Naive thymus-derived CD4-positive, alpha-beta T cell (primary cell): ENCODE data around the gene DNASE1L2. TPM values are rescaled to one million over a fixed set of nuclear protein-coding genes. Genes with fewer than 3 reads are reported as not detected.
A peak's percentile ranks its signal among the peaks of the same experiment; 100 is the strongest.

Experiments
- ATAC-seq: fragments of 150-1000 bp; cut with Tn5 transposase; 2 replicates; pipeline ENCODE4 v1.10.0; 2021; ENCODE audit warnings: mild to moderate bottlenecking, moderate library complexity
- CTCF ChIA-PET: fragments of 350-600 bp; sonication (Branson Sonifier 250); formaldehyde crosslinking; loops from one replicate; lab custom pipeline; 2021; ENCODE audit warnings: antibody characterized with exemption; lab: Charles Lee
- POLR2A ChIA-PET: fragments of 350-600 bp; sonication (Branson Sonifier 250); formaldehyde crosslinking; loops from one replicate; lab custom pipeline; 2021; ENCODE audit warnings: antibody characterized with exemption, inconsistent platforms; lab: Charles Lee
- DNase-seq, 9 donors: peaks; one replicate each; pipeline versions ENCODE4 v3.0.0 to v3.0.0-alpha.2; 2020 to 2022; ENCODE audit warnings: mixed read lengths in 1 of 9
- H3K27ac ChIP-seq: one replicate; pipeline ENCODE4 v1.7.0; 2013; ENCODE audit warnings: mild to moderate bottlenecking, low read depth, low read length, moderate library complexity
- H3K27me3 ChIP-seq, 2 donors: one replicate each; pipeline ENCODE4 v1.7.0; 2013; ENCODE audit warnings: low read length in 2 of 2, mild to moderate bottlenecking in 2 of 2, moderate library complexity in 2 of 2; ENCODE audit not compliant: control insufficient read depth in 2 of 2, insufficient read depth in 2 of 2
- H3K36me3 ChIP-seq, 3 experiments: 1 replicate in 2 of 3; 2 replicates in 1 of 3; pipeline ENCODE4 v1.7.0; 2013; ENCODE audit warnings: low read length in 3 of 3, mild to moderate bottlenecking in 3 of 3, moderate library complexity in 1 of 3; ENCODE audit not compliant: insufficient read depth in 3 of 3, control insufficient read depth in 2 of 3
- H3K4me1 ChIP-seq, 2 donors: one replicate each; pipeline ENCODE4 v1.7.0; 2013; ENCODE audit warnings: low read length in 2 of 2, mild to moderate bottlenecking in 2 of 2, moderate library complexity in 1 of 2; ENCODE audit not compliant: control insufficient read depth in 2 of 2, insufficient read depth in 2 of 2
- H3K4me3 ChIP-seq: 2 replicates; pipeline ENCODE4 v1.7.0; 2013; ENCODE audit warnings: mild to moderate bottlenecking, low read length
- H3K9me3 ChIP-seq, 3 experiments: 1 replicate in 2 of 3; 2 replicates in 1 of 3; pipeline ENCODE4 v1.7.0; 2013; ENCODE audit warnings: low read length in 3 of 3; ENCODE audit not compliant: control insufficient read depth in 2 of 3
- H3K27ac Mint-ChIP-seq, 9 donors: one replicate each; pipeline ENCODE4 v1.8.0; 2020 to 2022; ENCODE audit warnings: mixed read lengths in 9 of 9, mild to moderate bottlenecking in 8 of 9, moderate library complexity in 5 of 9, inconsistent platforms in 2 of 9
- H3K27me3 Mint-ChIP-seq, 5 donors: one replicate each; pipeline ENCODE4 v1.8.0; 2021 to 2022; ENCODE audit warnings: mixed read lengths in 5 of 5, mild to moderate bottlenecking in 1 of 5
- H3K36me3 Mint-ChIP-seq, 5 donors: one replicate each; pipeline ENCODE4 v1.8.0; 2020 to 2022; ENCODE audit warnings: mixed read lengths in 5 of 5, mild to moderate bottlenecking in 3 of 5, inconsistent platforms in 1 of 5
- H3K4me1 Mint-ChIP-seq, 7 donors: one replicate each; pipeline ENCODE4 v1.8.0; 2020 to 2022; ENCODE audit warnings: mixed read lengths in 7 of 7, mild to moderate bottlenecking in 3 of 7, inconsistent platforms in 1 of 7
- H3K4me3 Mint-ChIP-seq, 10 donors: one replicate each; pipeline ENCODE4 v1.8.0; 2020 to 2022; ENCODE audit warnings: mild to moderate bottlenecking in 10 of 10, mixed read lengths in 10 of 10, moderate library complexity in 6 of 10, inconsistent platforms in 2 of 10
- H3K9me3 Mint-ChIP-seq, 11 donors: one replicate each; pipeline ENCODE4 v1.8.0; 2020 to 2022; ENCODE audit warnings: mixed read lengths in 11 of 11, mild to moderate bottlenecking in 4 of 11, inconsistent platforms in 1 of 11, moderate library complexity in 1 of 11
- intact Hi-C, 2 donors: fragments of 100-400 bp; cut with micrococcal nuclease; formaldehyde crosslinking; loops; one replicate each; pipeline ENCODE4 v1.15.1; 2023
- polyA plus RNA-seq, 2 donors: library from polyadenylated mRNA; unstranded; fragments of 300-500 nt; fragmentation: Illumina TruSeq; gene quantifications; one replicate each; pipeline ENCODE4 v1.2.3, GENCODE V29; 2021
- total RNA-seq, 6 experiments: library from RNA in 5 of 6; stranded (reverse) in 5 of 6; gene quantifications; 1 replicate in 5 of 6; 2 replicates in 1 of 6; pipeline ENCODE4 v1.2.3 and lab custom pipeline; 2021 to 2026

DNASE1L2 gene
- total and polyA plus RNA-seq, 7 experiments from 2014 or later: 0.34 to 3.8 (median 2.2) TPM; not detected in 2

DNA sequence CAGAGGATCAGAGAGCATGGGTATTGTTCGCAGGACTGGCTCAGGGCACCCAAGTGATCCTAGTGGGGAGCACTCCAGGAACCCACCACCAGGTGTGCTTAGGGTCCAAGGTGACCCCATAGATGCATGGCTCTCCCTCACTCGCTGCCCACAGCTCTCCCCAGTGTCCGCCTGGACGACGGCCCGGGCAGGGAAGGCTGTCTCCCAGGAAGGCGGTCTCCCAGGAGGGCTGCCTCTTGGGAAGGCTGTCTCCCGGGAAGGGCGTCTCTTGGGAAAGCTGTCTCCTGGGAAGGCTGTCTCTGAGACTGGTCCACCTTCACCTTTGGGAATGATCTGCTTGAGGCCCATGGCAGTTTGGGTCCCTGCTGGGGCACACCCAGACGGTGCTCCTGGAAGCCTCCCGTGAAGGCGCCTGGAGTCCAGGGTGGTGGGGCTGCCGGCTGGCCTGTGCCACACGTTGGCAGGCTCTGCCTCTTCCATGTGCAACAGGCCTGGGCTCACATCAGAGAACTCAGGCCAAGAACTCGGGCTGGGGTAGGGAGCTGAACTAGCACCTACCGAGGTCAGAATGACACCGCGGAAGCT, 10.1 kb downstream of the DNASE1L2 start:
- CTCF ChIA-PET: no interaction called here
- H3K4me1 ChIP-seq: peaks cover 7% of the 10 kb centered on the region in 2 donors

DNA sequence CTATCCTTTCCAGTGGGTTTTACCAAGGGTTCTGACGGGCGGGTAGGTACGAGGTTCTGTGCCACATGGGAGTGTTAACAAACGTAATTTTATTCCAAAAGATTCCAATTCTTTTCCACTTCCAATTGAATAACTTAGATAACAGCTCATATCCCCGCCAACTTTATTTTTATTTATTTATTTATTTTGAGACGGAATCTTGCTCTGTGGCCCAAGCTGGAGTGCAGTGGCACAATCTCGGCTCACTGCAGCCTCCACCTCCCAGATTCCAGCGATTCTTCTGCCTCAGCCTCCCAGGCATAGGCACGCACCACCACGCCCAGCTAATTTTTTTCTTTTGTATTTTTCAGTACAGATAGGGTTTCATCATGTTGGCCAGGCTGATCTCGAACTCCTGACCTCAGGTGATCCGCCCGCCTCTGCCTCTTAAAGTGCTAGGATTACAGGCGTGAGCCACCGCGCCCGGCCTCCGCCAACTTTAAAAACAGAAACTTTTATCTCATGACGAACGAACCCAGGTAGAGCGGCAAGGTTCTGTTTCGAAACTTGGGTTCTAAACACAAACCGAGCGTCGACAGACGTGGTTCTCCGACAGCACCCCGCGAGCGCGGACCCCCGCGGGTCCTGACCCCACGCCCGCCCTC, 14.5 kb downstream of the DNASE1L2 start:
- peaks cover 7% of the 10 kb centered on the region in 2 donors for H3K4me1 ChIP-seq
- H3K9me3 Mint-ChIP-seq: no peaks in the 10 kb centered on the region
- intact Hi-C loops: loop anchor here (1.0 to 5.0 kb wide), 8 partner anchors 18 to 237 kb away; partner anchors contain the start of genes E4F1 (in 2 of the 2), RNPS1 (in 2 of the 2), MLST8 (in 1 of the 2) and TRAF7 (in 1 of the 2)
- H3K36me3 Mint-ChIP-seq: peaks cover 0 to 19% (median 6%) of the 10 kb centered on the region in 5 donors
- H3K4me3 ChIP-seq: peak overlapping the region; percentile 62
- no peaks in the 10 kb centered on the region for H3K9me3 ChIP-seq
- H3K27me3 Mint-ChIP-seq: no peaks in the 10 kb centered on the region
- POLR2A ChIA-PET: interaction anchor here (1.0 to 2.0 kb wide), 7 partner anchors 19 to 96 kb away, joined by 4 to 9 read pairs (median 4); partner anchors contain the start of gene TRAF7
- H3K4me3 Mint-ChIP-seq: peak overlapping the region; percentile 85 to 94 (median 89)
- H3K27me3 ChIP-seq: no peaks in the 10 kb centered on the region
- CTCF ChIA-PET: interaction anchor here (0.6 to 2.5 kb wide), 4 partner anchors 52 to 110 kb away, joined by 3 to 32 read pairs (median 4); partner anchors contain the start of gene CASKIN1
- peak overlapping the region; percentile 76 for H3K27ac ChIP-seq
- peak; percentile 28 for ATAC-seq
- peaks cover 0 to 8% (median 6%) of the 10 kb centered on the region in 7 donors for H3K4me1 Mint-ChIP-seq
- DNase-seq: peak in 6 of 9 donors; percentile 25 to 49 (median 41)
- H3K36me3 ChIP-seq: peaks cover 0 to 34% (median 5%) of the 10 kb centered on the region in 3 experiments
- H3K27ac Mint-ChIP-seq: peak overlapping the region; percentile 85 to 94 (median 91)

More for the DNA sequence above, 10.1 kb downstream of the DNASE1L2 start:
- no peaks in the 10 kb centered on the region for H3K9me3 ChIP-seq
- peaks cover 0 to 10% (median 0%) of the 10 kb centered on the region in 5 donors for H3K36me3 Mint-ChIP-seq
- H3K4me3 ChIP-seq: no peak overlapping the region
- no peaks in the 10 kb centered on the region for H3K27me3 ChIP-seq
- DNase-seq: no peak
- H3K27me3 Mint-ChIP-seq: no peaks in the 10 kb centered on the region
- no peaks in the 10 kb centered on the region for H3K9me3 Mint-ChIP-seq
- H3K4me3 Mint-ChIP-seq: no peak overlapping the region
- peaks cover 0 to 46% (median 0%) of the 10 kb centered on the region in 3 experiments for H3K36me3 ChIP-seq
- POLR2A ChIA-PET: interaction anchor here (0.6 kb wide), 1 partner anchor 32 kb away, joined by 3 read pairs; the partner anchor contains the start of gene PGP
- no peak overlapping the region for H3K27ac ChIP-seq
- peaks cover 0 to 12% (median 7%) of the 10 kb centered on the region in 7 donors for H3K4me1 Mint-ChIP-seq
- no peak overlapping the region for H3K27ac Mint-ChIP-seq
- no peak for ATAC-seq
- intact Hi-C loops: no loop called here

DNA sequence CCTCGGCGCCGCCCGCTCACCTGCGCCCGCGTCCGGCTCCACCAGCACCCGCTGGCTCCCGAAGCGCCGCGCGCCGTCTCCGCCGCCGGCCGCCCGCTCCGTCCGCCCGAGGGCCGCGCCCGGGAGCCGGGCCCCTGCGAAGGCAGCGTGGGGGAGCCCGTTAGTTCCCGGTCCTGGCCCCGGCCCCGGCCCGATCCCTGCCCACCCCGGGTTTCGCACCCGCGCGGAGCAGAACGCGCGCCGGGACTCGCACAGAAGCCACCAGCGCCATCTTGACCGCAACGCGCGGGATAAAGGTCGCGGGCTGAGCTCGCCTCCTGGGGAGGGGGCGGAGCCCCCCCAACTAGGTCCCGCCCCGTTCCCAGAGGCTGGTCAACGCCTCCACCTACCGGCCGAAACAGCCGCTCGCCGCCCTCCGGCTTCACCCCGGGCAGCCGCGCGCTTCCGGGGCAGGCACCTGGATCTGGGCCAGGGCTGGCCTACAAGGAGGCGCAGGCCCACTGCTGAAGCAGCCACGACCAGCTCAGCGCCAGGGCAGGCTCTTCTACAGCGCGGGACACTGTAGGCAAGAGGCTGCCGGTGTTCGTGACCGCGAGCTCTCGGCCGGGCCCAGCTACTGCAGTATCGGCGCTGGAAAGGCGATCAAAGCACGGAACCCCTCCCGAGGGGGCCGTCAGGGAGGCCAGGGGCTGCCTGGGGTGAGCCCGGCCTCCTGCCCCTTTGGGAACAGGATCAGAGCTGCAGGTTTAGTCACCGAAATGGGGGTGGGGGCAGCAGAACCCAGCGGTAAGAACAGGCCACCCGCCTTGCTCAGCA, 15.3 kb downstream of the DNASE1L2 start, which contains the start of gene ECI1:
Gene ECI1 (minus strand): TSS at position 292 of the 816 bp plus-strand sequence. CDS start 21 bp downstream, at position 271.
- peak; percentile 91 for ATAC-seq
- intact Hi-C loops: loop anchor here (1.0 to 5.0 kb wide), 8 partner anchors 17 to 236 kb away; partner anchors contain the start of genes E4F1 (in 2 of the 2), RNPS1 (in 2 of the 2), MLST8 (in 1 of the 2) and TRAF7 (in 1 of the 2)
- peaks cover 0 to 10% (median 7%) of the 10 kb centered on the region in 7 donors for H3K4me1 Mint-ChIP-seq

DNA sequence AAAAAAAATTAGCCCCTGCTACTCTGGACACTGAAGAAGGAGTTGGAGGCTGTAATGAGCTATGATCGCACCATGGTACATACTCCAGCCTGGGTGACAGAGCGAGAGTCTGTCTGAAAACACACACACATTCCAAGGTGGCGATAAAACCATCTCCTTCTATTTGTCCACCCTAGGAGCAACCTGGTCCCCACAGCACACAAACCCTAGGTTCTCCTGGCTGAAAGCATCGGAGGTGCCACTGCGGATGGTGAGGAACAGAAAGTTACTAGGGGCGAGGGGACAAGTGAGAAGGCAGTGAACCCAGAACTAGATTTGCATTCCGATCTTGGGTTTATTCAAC, 16.5 kb downstream of the DNASE1L2 start:
- peaks cover 0 to 15% (median 7%) of the 10 kb centered on the region in 7 donors for H3K4me1 Mint-ChIP-seq
- Histone ChIP-seq H3K4me1 (peaks cover 7% of the 10 kb centered on the region in 2 donors), H3K9me3 (no peaks in the 10 kb centered on the region), H3K27ac (no peak overlapping the region), H3K36me3 (peaks cover 9 to 44% (median 14%) of the 10 kb centered on the region in 3 experiments), H3K4me3 (no peak overlapping the region), H3K27me3 (no peaks in the 10 kb centered on the region)
- H3K27ac Mint-ChIP-seq: peak overlapping the region; percentile 31 to 89 (median 70)
- no peaks in the 10 kb centered on the region for H3K9me3 Mint-ChIP-seq
- CTCF ChIA-PET: interaction anchor here (0.6 to 2.5 kb wide), 3 partner anchors 43 to 166 kb away, joined by 3 to 32 read pairs (median 3); partner anchors contain the start of gene CASKIN1
- intact Hi-C loops: loop anchor here in 1 of 2 donors (5.0 kb wide), 1 partner anchor 95 kb away; the partner anchor contains the start of gene TRAF7
- H3K4me3 Mint-ChIP-seq: peak overlapping the region in 5 of 10 donors; percentile 10 to 80 (median 32)
- DNase-seq (no peak), ATAC-seq (no peak)
- H3K36me3 Mint-ChIP-seq: peaks cover 7 to 25% (median 13%) of the 10 kb centered on the region in 5 donors
- POLR2A ChIA-PET: interaction anchor here (1.1 to 2.0 kb wide), 5 partner anchors 10 to 248 kb away, joined by 3 to 9 read pairs (median 5); partner anchors contain the start of genes PGP and TRAF7
- no peaks in the 10 kb centered on the region for H3K27me3 Mint-ChIP-seq

More for the DNA sequence above, 15.3 kb downstream of the DNASE1L2 start, which contains the start of gene ECI1:
- no peaks in the 10 kb centered on the region for H3K27me3 Mint-ChIP-seq
- Histone ChIP-seq H3K36me3 (peaks cover 5 to 34% (median 5%) of the 10 kb centered on the region in 3 experiments), H3K4me1 (peaks cover 7% of the 10 kb centered on the region in 2 donors), H3K27ac (peak within 1 kb of the TSS; percentile 76), H3K4me3 (peak within 1 kb of the TSS; percentile 62), H3K27me3 (no peaks in the 10 kb centered on the region), H3K9me3 (no peaks in the 10 kb centered on the region)
- POLR2A ChIA-PET: interaction anchor here (0.7 to 2.0 kb wide), 16 partner anchors 12 to 281 kb away, joined by 3 to 9 read pairs (median 4); partner anchors contain the start of genes AMDHD2, MLST8, PGP and RNPS1
- peak; percentile 48 to 90 (median 62) for DNase-seq
- peak within 1 kb of the TSS; percentile 85 to 94 (median 91) for H3K27ac Mint-ChIP-seq
- CTCF ChIA-PET: interaction anchor here (0.6 to 2.5 kb wide), 5 partner anchors 42 to 111 kb away, joined by 3 to 32 read pairs (median 3); partner anchors contain the start of gene CASKIN1
- no peaks in the 10 kb centered on the region for H3K9me3 Mint-ChIP-seq
- H3K4me3 Mint-ChIP-seq: peak within 1 kb of the TSS; percentile 85 to 94 (median 89)
- peaks cover 3 to 20% (median 9%) of the 10 kb centered on the region in 5 donors for H3K36me3 Mint-ChIP-seq

DNA sequence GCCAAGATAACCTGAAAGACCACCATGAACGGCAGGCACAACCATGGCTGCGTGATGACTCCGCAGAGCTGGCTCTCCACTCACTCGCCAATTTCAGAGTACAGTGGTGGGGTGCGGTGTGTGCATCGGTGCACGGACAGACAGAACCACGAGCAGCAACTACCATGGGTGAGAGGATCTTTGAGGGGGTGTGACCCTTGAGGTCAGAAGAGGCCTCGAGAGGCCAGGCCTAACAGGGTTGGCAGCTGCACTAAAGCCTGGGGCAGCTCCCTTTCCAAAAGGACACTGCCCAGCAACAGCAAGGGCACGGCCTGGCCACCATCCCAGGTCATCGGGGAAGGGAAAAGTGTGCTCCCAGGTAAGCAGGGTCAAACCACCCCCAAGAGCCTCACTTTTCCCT, 17.0 kb downstream of the DNASE1L2 start:
- peak overlapping the region in 3 of 10 donors; percentile 10 to 80 (median 20) for H3K4me3 Mint-ChIP-seq
- peaks cover 7 to 29% (median 13%) of the 10 kb centered on the region in 5 donors for H3K36me3 Mint-ChIP-seq
- DNase-seq (no peak), ATAC-seq (no peak)
- intact Hi-C loops: loop anchor here in 1 of 2 donors (5.0 kb wide), 1 partner anchor 96 kb away; the partner anchor contains the start of gene TRAF7
- POLR2A ChIA-PET: interaction anchor here (0.9 to 1.1 kb wide), 2 partner anchors 38 to 499 kb away, joined by 3 read pairs; partner anchors contain the start of genes PGP and SRRM2
- H3K9me3 ChIP-seq: no peaks in the 10 kb centered on the region
- H3K36me3 ChIP-seq: peaks cover 9 to 50% (median 19%) of the 10 kb centered on the region in 3 experiments
- no peak overlapping the region for H3K4me3 ChIP-seq
- no peak overlapping the region for H3K27ac ChIP-seq
- no peaks in the 10 kb centered on the region for H3K9me3 Mint-ChIP-seq
- H3K4me1 ChIP-seq: peaks cover 7% of the 10 kb centered on the region in 2 donors
- H3K27ac Mint-ChIP-seq: peak overlapping the region in 4 of 9 donors; percentile 68 to 89 (median 76)
- CTCF ChIA-PET: interaction anchor here (0.6 kb wide), 1 partner anchor 166 kb away, joined by 3 read pairs; no protein-coding TSS in a partner anchor
- H3K27me3 ChIP-seq: no peaks in the 10 kb centered on the region
- peaks cover 0 to 15% (median 7%) of the 10 kb centered on the region in 7 donors for H3K4me1 Mint-ChIP-seq
- H3K27me3 Mint-ChIP-seq: no peaks in the 10 kb centered on the region
